LNCaP clone FGC (cell line): ENCODE data around the gene NAA80.

Source experiments
- DNase-seq: peaks from one replicate; pipeline ENCODE4 v3.0.0-alpha.2; 2011; ENCODE audit warnings: low read depth
- H3K4me3 ChIP-seq: 2 replicates; pipeline ENCODE4 v1.5.1; 2011; ENCODE audit warnings: mild to moderate bottlenecking, low read depth, low read length, control low read depth
- CTCF ChIP-seq: IDR thresholded peaks from 2 replicates; pipeline ENCODE4 v1.5.1; 2012; ENCODE audit warnings: mild to moderate bottlenecking; ENCODE audit not compliant: control insufficient read depth, insufficient read depth; ENCODE audit errors: extremely low read depth

NAA80 gene

GRCh38 chr3:50299929-50300680, 900 bp upstream of the NAA80 start:
- no peak for DNase-seq
- no peak for TF ChIP-seq CTCF
- H3K4me3 ChIP-seq: peak overlapping the region; percentile 55

GRCh38 chr3:50299638-50299928, 378 bp upstream of the NAA80 start:
- no peak for DNase-seq
- no peak for TF ChIP-seq CTCF
- H3K4me3 ChIP-seq: peak overlapping the region; percentile 55

GRCh38 chr3:50297896-50298725, 1.1 kb downstream of the NAA80 start:
- H3K4me3 ChIP-seq: peak overlapping the region; percentile 93
- no peak for DNase-seq
- TF ChIP-seq CTCF: no peak

GRCh38 chr3:50297384-50297775, 1.8 kb downstream of the NAA80 start:
- H3K4me3 ChIP-seq: no peak overlapping the region
- no peak for DNase-seq
- TF ChIP-seq CTCF: no peak

GRCh38 chr3:50296721-50297383, 2.4 kb downstream of the NAA80 start:
- H3K4me3 ChIP-seq: no peak overlapping the region
- no peak for TF ChIP-seq CTCF
- DNase-seq: no peak

- H3K4me3 ChIP-seq: no peak overlapping the region
- DNase-seq: no peak
- TF ChIP-seq CTCF: no peak
Observed at GRCh38 chr3:50295553-50296431, 3.4 kb downstream of the NAA80 start.
